WTC11 (cell line): ENCODE measurements around the gene PDCD1.

Experiments
- ATF6 ChIP-seq: sonication (generic); formaldehyde crosslinking; IDR thresholded peaks from 2 replicates; pipeline ENCODE4 v1.8.1; 2023; ENCODE audit warnings: mild to moderate bottlenecking, missing genetic modification reagents
- CBFB ChIP-seq: sonication (generic); formaldehyde crosslinking; IDR thresholded peaks from 2 replicates; pipeline ENCODE4 v1.8.1; 2022; ENCODE audit warnings: mild to moderate bottlenecking, low read depth, missing genetic modification reagents
- CDX4 ChIP-seq: fragments of 250-450 bp; sonication (Bioruptor Pico); IDR thresholded peaks from 2 replicates; pipeline ENCODE4 v1.9.0; 2021; ENCODE audit warnings: moderate library complexity, mild to moderate bottlenecking, inconsistent platforms, borderline replicate concordance
- CREB1 ChIP-seq: sonication (generic); formaldehyde crosslinking; IDR thresholded peaks from 2 replicates; pipeline ENCODE4 v1.8.0; 2023; ENCODE audit warnings: mild to moderate bottlenecking, missing genetic modification reagents
- JUN ChIP-seq: sonication (generic); formaldehyde crosslinking; IDR thresholded peaks from 2 replicates; pipeline ENCODE4 v1.8.0; 2023; ENCODE audit warnings: mild to moderate bottlenecking, missing genetic modification reagents
- NFE2L1 ChIP-seq: sonication (generic); formaldehyde crosslinking; IDR thresholded peaks from 2 replicates; pipeline ENCODE4 v1.8.1; 2023; ENCODE audit warnings: missing genetic modification reagents
- NR1H2 ChIP-seq: sonication (generic); formaldehyde crosslinking; IDR thresholded peaks from 2 replicates; pipeline ENCODE4 v1.9.0; 2021; ENCODE audit warnings: mild to moderate bottlenecking, moderate library complexity, missing genetic modification reagents
- SP1 ChIP-seq: sonication (generic); formaldehyde crosslinking; conservative IDR thresholded peaks from 2 replicates; pipeline ENCODE4 v1.8.1; 2022; ENCODE audit warnings: missing genetic modification reagents
- TCF7 ChIP-seq: sonication (generic); formaldehyde crosslinking; IDR thresholded peaks from 2 replicates; pipeline ENCODE4 v1.8.0; 2022; ENCODE audit warnings: mild to moderate bottlenecking, low read depth, missing genetic modification reagents, moderate library complexity
- TF ChIP-seq, protein P1 (sequence below): sonication (generic); formaldehyde crosslinking; IDR thresholded peaks from 2 replicates; pipeline ENCODE4 v1.8.1; 2022; ENCODE audit warnings: low read depth, missing genetic modification reagents, borderline replicate concordance
- TF ChIP-seq, protein P2 (sequence below): sonication (generic); formaldehyde crosslinking; IDR thresholded peaks from 2 replicates; pipeline ENCODE4 v1.8.0; 2022; ENCODE audit warnings: mild to moderate bottlenecking, missing genetic modification reagents
- TF ChIP-seq, protein P3 (sequence below): sonication (generic); formaldehyde crosslinking; IDR thresholded peaks from 2 replicates; pipeline ENCODE4 v1.8.1; 2023; ENCODE audit warnings: mild to moderate bottlenecking, missing genetic modification reagents, moderate library complexity
- TF ChIP-seq, protein P4 (sequence below): sonication (generic); formaldehyde crosslinking; IDR thresholded peaks from 2 replicates; pipeline ENCODE4 v1.8.0; 2022; ENCODE audit warnings: mild to moderate bottlenecking, missing genetic modification reagents
- TF ChIP-seq, protein P5 (sequence below): fragments of 200-600 bp; IDR thresholded peaks from 2 replicates; pipeline ENCODE4 v1.8.0; 2022; ENCODE audit warnings: antibody characterized with exemption

GRCh38 chr2:241891988-241892298, 33.2 kb upstream of the PDCD1 start:
- TF ChIP-seq, protein P1, sequence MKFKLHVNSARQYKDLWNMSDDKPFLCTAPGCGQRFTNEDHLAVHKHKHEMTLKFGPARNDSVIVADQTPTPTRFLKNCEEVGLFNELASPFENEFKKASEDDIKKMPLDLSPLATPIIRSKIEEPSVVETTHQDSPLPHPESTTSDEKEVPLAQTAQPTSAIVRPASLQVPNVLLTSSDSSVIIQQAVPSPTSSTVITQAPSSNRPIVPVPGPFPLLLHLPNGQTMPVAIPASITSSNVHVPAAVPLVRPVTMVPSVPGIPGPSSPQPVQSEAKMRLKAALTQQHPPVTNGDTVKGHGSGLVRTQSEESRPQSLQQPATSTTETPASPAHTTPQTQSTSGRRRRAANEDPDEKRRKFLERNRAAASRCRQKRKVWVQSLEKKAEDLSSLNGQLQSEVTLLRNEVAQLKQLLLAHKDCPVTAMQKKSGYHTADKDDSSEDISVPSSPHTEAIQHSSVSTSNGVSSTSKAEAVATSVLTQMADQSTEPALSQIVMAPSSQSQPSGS, result no peak
- TF ChIP-seq, protein P2, sequence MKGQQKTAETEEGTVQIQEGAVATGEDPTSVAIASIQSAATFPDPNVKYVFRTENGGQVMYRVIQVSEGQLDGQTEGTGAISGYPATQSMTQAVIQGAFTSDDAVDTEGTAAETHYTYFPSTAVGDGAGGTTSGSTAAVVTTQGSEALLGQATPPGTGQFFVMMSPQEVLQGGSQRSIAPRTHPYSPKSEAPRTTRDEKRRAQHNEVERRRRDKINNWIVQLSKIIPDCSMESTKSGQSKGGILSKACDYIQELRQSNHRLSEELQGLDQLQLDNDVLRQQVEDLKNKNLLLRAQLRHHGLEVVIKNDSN (CRISPR knock-in tag), result no peak
- no peak for TF ChIP-seq ATF6 (CRISPR knock-in tag)
- TF ChIP-seq, protein P3, sequence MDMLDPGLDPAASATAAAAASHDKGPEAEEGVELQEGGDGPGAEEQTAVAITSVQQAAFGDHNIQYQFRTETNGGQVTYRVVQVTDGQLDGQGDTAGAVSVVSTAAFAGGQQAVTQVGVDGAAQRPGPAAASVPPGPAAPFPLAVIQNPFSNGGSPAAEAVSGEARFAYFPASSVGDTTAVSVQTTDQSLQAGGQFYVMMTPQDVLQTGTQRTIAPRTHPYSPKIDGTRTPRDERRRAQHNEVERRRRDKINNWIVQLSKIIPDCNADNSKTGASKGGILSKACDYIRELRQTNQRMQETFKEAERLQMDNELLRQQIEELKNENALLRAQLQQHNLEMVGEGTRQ, result no peak
- no peak for TF ChIP-seq JUN (CRISPR knock-in tag)
- TF ChIP-seq, protein P4, sequence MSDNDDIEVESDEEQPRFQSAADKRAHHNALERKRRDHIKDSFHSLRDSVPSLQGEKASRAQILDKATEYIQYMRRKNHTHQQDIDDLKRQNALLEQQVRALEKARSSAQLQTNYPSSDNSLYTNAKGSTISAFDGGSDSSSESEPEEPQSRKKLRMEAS (CRISPR knock-in tag), result no peak
- no peak for TF ChIP-seq CBFB (CRISPR knock-in tag)
- TF ChIP-seq, protein P5, sequence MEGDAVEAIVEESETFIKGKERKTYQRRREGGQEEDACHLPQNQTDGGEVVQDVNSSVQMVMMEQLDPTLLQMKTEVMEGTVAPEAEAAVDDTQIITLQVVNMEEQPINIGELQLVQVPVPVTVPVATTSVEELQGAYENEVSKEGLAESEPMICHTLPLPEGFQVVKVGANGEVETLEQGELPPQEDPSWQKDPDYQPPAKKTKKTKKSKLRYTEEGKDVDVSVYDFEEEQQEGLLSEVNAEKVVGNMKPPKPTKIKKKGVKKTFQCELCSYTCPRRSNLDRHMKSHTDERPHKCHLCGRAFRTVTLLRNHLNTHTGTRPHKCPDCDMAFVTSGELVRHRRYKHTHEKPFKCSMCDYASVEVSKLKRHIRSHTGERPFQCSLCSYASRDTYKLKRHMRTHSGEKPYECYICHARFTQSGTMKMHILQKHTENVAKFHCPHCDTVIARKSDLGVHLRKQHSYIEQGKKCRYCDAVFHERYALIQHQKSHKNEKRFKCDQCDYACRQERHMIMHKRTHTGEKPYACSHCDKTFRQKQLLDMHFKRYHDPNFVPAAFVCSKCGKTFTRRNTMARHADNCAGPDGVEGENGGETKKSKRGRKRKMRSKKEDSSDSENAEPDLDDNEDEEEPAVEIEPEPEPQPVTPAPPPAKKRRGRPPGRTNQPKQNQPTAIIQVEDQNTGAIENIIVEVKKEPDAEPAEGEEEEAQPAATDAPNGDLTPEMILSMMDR, result no peak
- no peak for TF ChIP-seq CDX4 (CRISPR knock-in tag)
- no peak for TF ChIP-seq SP1 (CRISPR knock-in tag)
- no peak for TF ChIP-seq CREB1 (CRISPR knock-in tag)
- TF ChIP-seq TCF7, result no peak
- TF ChIP-seq NFE2L1 (CRISPR knock-in tag), result no peak
- TF ChIP-seq NR1H2 (CRISPR knock-in tag), result no peak
